Measurements from ENCODE around the gene TMUB1. TPM values are rescaled to one million over a fixed set of nuclear protein-coding genes. Genes with fewer than 3 reads are reported as not detected.

Gene TMUB1
- total RNA-seq, 1 experiment from 2014 or later, result 258 TPM

GRCh38 chr7:151104411-151105235 is 21.3 kb upstream of the TMUB1 start:
- no peak for DNase-seq (ENCODE audit: low spot score)

- no peak for DNase-seq (ENCODE audit: low spot score)
These were observed 20.7 kb upstream of the TMUB1 start for GRCh38 chr7:151103973-151104372.

- no peak for DNase-seq (ENCODE audit: low spot score)
These were observed 19.7 kb upstream of the TMUB1 start for GRCh38 chr7:151102991-151103390.

- DNase-seq (ENCODE audit: low spot score), result no peak
These were observed 18.5 kb upstream of the TMUB1 start for GRCh38 chr7:151101621-151102396.

- DNase-seq (ENCODE audit: low spot score), result no peak
These were observed 17.6 kb upstream of the TMUB1 start for GRCh38 chr7:151100921-151101320.

GRCh38 chr7:151099486-151100211 is 16.4 kb upstream of the TMUB1 start:
- DNase-seq (ENCODE audit: low spot score), result no peak

- DNase-seq (ENCODE audit: low spot score), result no peak
These were observed 12.7 kb upstream of the TMUB1 start for GRCh38 chr7:151095828-151096475.

GRCh38 chr7:151095123-151095797 is 12.0 kb upstream of the TMUB1 start:
- no peak for DNase-seq (ENCODE audit: low spot score)

- DNase-seq (ENCODE audit: low spot score), result no peak
These were observed 11.4 kb upstream of the TMUB1 start for GRCh38 chr7:151094675-151095074.

GRCh38 chr7:151093748-151094147 is 10.5 kb upstream of the TMUB1 start:
- no peak for DNase-seq (ENCODE audit: low spot score)

GRCh38 chr7:151091988-151092387 is 8.7 kb upstream of the TMUB1 start:
- DNase-seq (ENCODE audit: low spot score), result no peak

GRCh38 chr7:151091431-151091830 is 8.1 kb upstream of the TMUB1 start:
- DNase-seq (ENCODE audit: low spot score), result peak; percentile 75

GRCh38 chr7:151091003-151091402 is 7.7 kb upstream of the TMUB1 start:
- no peak for DNase-seq (ENCODE audit: low spot score)

- DNase-seq (ENCODE audit: low spot score), result no peak
These were observed 6.8 kb upstream of the TMUB1 start for GRCh38 chr7:151089893-151090730.

GRCh38 chr7:151088856-151089699 is 5.8 kb upstream of the TMUB1 start:
- DNase-seq (ENCODE audit: low spot score), result peak; percentile 69

GRCh38 chr7:151088019-151088855 is 4.9 kb upstream of the TMUB1 start:
- DNase-seq (ENCODE audit: low spot score), result peak; percentile 63

GRCh38 chr7:151087245-151088018 is 4.1 kb upstream of the TMUB1 start:
- peak; percentile 79 for DNase-seq (ENCODE audit: low spot score)
